GM18907 (cell line): ENCODE data around the gene ARHGEF26.

Experiments
- ATAC-seq: cut with Tn5 transposase; IDR thresholded peaks from one replicate; pipeline ENCODE4 v1.9.1; 2021; ENCODE audit warnings: mild to moderate bottlenecking, moderate library complexity; ENCODE audit not compliant: unreplicated experiment

Gene ARHGEF26

GRCh38 chr3:154194877-154195276, 73.7 kb downstream of the ARHGEF26 start:
- ATAC-seq: no peak

GRCh38 chr3:154195620-154196356, 74.6 kb downstream of the ARHGEF26 start:
- ATAC-seq: no peak

- ATAC-seq: no peak
These were observed 76.6 kb downstream of the ARHGEF26 start for GRCh38 chr3:154197751-154198150.

DNA sequence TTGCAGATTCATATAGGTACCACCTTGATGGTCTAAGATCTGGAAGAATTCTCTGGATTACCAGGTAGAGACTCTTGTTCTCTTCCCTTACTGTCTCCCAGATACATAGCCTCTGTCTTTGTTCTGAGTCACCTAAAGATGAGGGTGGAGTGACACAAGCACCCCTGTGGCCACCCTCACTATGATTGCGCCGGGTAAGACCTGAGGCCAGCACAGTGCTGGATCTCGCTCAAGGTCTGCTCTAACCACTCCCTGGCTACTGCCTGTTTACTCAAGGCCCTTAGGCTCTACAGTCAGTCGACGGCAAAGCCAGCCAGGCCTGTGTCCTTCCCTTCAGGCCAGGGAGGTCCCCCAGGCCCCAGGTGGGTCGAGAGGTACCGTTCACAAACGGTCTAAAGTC, 88.3 kb downstream of the ARHGEF26 start:
- ATAC-seq: no peak

DNA sequence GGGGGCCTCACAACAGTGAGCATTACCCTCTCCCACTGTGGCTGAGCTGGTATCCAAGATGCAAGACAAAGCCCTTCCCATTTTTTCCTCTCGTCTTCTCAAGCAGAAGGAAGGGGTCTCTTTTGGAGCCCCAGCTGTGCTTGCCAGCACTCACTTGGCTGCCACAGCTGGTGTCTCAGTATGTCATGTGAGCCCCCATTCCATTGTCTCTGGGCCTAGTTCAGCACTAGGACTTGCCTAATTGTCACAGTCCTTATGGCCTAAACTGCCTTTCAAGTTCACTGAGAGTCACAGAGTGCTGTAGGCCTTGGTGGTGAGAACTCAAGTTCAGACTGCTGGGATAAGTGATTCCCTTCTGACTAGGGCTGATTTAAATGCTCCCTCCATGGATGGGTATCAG, 89.8 kb downstream of the ARHGEF26 start:
- ATAC-seq: no peak

DNA sequence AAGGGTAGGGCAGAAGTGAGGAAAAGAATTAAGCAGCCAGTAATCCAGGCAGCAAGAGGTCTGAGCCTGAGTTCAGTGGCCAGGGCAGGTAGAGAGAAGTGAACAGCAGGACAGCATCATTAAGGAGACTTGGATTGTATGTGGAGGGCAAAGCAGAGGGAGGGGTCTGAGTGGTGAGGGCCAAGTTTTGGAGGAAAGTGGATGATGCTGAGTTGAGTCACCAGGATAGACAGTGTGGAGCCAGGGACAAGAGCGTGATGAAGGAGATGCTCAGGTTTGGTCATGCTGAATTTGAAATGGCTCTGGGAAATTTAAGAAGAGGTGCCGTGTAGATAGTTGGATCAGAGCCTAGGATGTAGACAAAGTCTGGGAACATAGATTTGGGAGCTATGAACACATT, 93.1 kb downstream of the ARHGEF26 start:
- ATAC-seq: no peak

GRCh38 chr3:154217671-154218070, 96.5 kb downstream of the ARHGEF26 start:
- ATAC-seq: no peak

GRCh38 chr3:154218728-154219127, 97.5 kb downstream of the ARHGEF26 start:
- no peak for ATAC-seq

DNA sequence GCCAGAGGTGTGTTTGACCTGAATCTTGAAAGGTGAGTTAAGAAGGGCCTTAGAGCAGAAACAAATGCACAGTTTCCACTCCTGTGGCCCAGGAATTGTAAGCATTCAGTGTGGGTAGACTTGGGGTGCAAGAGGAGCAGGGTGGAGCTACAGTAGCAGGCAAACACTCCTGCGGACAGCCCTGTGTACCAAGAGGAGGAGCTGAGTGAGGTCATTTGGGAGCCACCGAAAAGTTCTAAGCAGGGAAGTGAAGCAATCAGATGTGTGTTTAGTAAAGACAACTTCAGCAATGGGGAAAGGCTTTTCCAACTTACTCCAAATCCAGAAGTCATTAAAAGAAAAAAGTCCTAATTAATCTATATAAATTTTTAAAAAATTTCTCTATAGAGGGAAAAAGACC, 99.3 kb downstream of the ARHGEF26 start:
- no peak for ATAC-seq

DNA sequence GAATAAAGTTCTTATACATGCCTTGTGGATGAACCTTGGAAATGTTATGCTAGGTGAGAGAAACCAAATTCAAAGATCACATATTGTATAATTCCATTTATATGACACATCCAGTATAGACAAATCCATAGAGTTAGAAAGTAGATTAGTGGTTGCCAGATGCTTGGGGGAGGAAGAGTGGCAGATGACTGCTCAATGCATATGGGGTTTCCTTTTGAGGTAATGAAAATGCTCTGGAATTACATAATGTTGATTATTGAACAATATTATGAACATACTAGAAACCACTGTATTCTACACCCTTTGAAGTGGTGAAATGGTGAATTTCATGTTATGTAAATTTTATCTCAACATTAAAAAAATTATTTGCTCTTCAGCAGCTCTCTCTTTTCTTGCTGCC, 102.3 kb downstream of the ARHGEF26 start:
- ATAC-seq: no peak

- ATAC-seq: no peak
These were observed 103.2 kb downstream of the ARHGEF26 start for GRCh38 chr3:154224366-154224765.

DNA sequence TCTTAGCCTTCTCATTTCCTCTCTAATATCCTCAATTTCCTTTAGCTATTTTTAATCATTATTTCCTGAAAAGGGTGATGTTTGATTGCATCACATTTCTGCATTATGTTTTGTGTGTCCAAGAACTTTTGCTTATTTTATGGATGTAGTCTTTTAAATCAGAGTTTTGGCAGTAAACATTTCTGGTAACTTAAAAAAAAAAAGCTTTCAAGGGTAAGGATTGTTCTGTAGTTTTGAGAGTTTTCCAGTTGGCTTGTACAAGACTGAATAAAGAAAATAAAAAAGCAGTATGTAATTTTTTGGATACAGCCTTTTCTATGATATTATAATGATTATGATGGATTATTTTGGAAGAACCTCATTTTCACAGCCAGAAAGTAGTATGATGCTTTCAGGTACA, 103.7 kb downstream of the ARHGEF26 start:
- no peak for ATAC-seq

DNA sequence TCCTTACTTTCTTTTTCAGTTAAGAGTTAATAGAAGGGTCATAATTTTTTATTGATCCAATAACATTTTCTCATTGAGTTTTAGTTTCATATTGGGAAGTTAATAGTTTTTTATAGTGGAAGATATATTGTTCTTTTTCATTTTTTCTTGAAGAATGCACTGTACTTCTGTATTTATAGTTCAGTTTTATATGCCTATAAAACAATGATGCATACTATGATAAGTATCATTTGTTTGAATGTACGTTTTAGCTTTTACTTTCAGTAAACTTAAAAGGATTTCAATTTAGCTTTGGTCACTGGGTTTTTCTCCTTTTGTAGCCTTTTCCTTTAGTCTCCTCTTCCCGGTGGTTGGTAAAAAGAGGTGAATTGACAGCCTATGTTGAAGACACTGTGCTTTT, 104.3 kb downstream of the ARHGEF26 start:
- ATAC-seq: no peak

DNA sequence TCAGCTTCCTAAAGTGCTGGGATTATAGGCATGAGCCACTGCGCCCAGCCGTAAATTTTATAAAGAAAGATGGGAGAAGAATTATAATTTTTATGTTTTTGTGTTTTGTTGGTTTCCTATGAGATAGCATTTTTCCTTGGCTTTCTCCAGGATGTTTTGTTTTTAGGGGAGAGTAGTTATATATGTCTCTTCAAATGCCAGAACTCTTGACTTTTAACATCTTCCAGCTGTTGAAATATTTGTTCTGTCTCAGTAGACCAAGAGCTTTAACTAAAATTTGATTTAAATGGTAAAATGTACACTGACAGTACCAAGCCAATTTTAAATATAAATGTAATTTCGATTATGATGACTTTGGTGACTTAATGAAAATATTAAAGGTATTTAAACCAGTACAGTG, 106.3 kb downstream of the ARHGEF26 start:
- no peak for ATAC-seq

- ATAC-seq: no peak
These were observed 107.5 kb downstream of the ARHGEF26 start for GRCh38 chr3:154228561-154229216.

GRCh38 chr3:154229217-154229590, 108.0 kb downstream of the ARHGEF26 start:
- ATAC-seq: no peak

- ATAC-seq: no peak
These were observed 114.1 kb downstream of the ARHGEF26 start for GRCh38 chr3:154235330-154235729.

- ATAC-seq: no peak
These were observed 115.1 kb downstream of the ARHGEF26 start for GRCh38 chr3:154236331-154236730.

DNA sequence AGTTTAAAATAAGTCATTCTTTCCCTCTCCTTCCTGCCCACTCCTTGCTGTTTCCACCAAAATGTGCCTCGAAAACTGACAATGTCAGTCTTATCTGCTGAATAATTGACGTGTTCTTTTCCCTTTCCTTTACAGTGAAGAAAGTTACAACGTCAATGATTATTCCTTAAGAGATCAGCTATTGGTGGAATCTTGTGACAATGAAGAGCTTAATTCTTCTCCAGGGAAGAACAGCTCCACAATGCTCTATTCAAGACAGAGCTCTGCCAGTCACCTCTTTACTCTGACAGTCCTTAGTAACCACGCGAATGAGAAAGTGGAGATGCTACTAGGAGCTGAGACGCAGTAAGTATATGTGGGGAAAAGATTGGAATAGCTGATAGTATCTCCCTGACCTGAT, 119.0 kb downstream of the ARHGEF26 start:
- no peak for ATAC-seq

DNA sequence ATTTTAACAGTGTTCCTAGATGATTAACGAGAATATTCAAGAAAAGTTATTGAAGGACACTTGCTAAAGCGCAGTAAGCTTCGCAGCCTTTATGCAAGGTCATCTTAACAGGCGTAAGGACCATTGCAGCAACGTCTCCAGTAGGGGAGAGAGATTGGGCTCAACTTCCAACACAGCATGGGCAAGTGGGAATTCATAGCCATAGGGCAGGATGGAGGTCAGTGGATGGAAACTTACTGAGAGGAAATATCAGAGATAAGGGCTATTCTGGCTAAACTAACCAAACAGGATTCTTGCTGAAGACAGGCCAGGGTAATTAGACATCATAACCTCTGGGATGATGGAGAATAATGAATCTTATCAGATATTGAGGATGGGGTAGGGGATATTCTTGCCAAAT, 120.3 kb downstream of the ARHGEF26 start:
- no peak for ATAC-seq

GRCh38 chr3:154242766-154243165, 121.6 kb downstream of the ARHGEF26 start:
- ATAC-seq: no peak

DNA sequence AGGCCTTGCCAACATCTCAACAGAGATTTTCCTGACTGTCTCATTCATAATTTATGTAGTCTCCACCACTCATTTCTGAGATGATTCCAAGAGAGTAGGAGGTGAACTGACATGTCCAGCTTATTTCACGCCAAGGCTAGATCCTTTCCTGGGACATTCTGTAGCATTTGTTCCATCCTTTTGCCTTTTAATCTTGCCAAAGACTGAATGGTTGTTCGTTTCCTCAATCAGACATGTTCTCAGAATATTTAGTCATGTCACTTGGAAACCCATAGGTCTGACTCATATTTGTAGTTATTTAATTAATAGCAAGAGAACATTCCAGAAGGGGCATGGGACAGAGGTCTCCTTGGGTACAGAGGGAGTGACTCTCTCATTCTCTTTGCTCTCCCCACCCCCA, 122.2 kb downstream of the ARHGEF26 start:
- no peak for ATAC-seq

- ATAC-seq: no peak
These were observed 123.5 kb downstream of the ARHGEF26 start for GRCh38 chr3:154244644-154245043.
